ENCODE measurements around the gene SYDE2.

GRCh38 chr1:85189120-85189519 lies 11.7 kb downstream of the SYDE2 start:
- TF ChIP-seq CTCF (IDR thresholded peaks at IDR 0.05) (no peak), EZH2 (IDR thresholded peaks at IDR 0.05; ENCODE audit: borderline replicate concordance, insufficient read depth, low read depth, low read length, poor library complexity, severe bottlenecking) (no peak)

Data from B cell (primary cell).